Measurements from ENCODE around the gene ELOA. TPM values are rescaled to one million over a fixed set of nuclear protein-coding genes. Genes with fewer than 3 reads are reported as not detected.

ELOA gene
- total RNA-seq, 1 donor from 2014 or later, result 66.2 TPM

DNA sequence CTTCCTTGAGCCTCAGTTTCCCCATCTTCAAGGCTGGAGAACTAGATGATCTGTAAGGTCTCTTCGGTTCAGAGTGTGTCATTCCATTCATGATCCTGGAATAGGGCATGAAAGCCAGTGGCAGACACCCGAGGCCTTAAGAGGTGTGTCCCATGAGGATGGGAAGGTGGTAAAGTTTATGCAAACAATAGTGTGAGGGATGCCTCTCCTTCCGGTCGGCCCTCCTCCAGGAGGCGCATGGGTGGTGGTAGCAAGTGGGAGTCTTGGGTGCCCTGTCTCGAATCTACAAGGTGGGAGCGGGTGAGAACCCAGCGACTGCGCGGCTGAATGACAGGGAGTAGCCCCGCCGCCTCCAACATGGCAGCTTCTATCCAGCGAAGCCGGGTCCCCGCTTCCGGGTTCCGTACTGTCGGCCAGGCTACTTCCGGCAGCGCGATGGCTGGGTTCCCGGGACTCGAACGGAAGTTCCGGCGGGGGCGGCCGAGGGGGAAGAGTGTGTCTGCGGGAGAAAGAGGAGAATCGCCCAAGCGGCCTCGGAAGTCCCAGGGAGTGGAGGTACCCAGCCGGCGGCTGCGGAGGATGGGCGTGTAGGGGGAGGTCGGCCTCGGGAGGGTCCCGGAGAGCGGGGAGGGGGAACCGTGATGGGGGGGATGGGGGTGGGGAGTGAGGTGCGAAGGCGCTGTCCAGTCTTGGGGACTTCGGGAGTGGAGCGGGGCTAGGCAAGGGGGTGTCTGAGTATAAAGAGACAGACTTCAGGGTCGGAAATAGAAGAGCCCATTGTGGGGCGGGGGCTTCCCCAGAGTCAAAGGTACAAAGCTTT lies 47.6 kb downstream of the ELOA start, which contains the start of gene LYPLA2:
Gene LYPLA2 (plus strand): TSS at position 450 of the 820 bp plus-strand sequence. CDS start 1,538 bp downstream, outside the sequence.
- peaks cover 25% of the 10 kb centered on the region for H3K4me1 ChIP-seq

DNA sequence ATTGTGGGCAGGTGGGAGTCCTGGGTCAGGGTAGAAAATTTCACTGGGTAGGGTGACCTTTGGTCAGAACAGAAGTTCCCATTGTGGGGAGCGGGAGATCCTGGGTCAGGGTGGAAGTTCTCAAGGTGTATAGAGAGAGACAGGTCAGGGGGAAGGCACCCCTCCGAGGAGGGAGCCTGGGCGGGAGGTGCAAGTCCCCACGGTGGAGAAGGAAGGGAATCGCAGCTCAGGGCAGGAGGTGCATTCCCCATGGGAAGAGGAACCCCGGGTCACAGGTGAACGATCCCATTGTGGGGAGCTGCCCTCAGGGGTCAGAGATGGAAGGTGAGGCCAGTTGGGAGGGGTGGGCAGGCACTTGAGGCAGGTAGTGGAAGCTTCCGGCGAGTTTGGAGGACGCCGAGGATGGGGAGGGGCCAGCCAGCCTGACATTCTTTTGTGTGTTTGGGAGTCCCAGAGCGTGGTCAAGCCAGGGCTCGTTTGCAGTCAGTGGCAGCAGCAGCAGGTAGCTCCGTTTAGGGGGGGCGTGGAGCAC lies 48.3 kb downstream of the ELOA start:
- ATAC-seq, result peak; percentile 31
- H3K4me1 ChIP-seq, result peaks cover 25% of the 10 kb centered on the region
- peak overlapping the region; percentile 82 for H3K27ac ChIP-seq
- DNase-seq, result peak; percentile 72
- TF ChIP-seq, protein P1, sequence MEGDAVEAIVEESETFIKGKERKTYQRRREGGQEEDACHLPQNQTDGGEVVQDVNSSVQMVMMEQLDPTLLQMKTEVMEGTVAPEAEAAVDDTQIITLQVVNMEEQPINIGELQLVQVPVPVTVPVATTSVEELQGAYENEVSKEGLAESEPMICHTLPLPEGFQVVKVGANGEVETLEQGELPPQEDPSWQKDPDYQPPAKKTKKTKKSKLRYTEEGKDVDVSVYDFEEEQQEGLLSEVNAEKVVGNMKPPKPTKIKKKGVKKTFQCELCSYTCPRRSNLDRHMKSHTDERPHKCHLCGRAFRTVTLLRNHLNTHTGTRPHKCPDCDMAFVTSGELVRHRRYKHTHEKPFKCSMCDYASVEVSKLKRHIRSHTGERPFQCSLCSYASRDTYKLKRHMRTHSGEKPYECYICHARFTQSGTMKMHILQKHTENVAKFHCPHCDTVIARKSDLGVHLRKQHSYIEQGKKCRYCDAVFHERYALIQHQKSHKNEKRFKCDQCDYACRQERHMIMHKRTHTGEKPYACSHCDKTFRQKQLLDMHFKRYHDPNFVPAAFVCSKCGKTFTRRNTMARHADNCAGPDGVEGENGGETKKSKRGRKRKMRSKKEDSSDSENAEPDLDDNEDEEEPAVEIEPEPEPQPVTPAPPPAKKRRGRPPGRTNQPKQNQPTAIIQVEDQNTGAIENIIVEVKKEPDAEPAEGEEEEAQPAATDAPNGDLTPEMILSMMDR (IDR thresholded peaks at IDR 0.05), result no peak
- peak overlapping the region; percentile 91 for H3K4me3 ChIP-seq
- no peaks in the 10 kb centered on the region for H3K27me3 ChIP-seq
- intact Hi-C loops (cut with DNase I), result no loop called here
- no peaks in the 10 kb centered on the region for H3K9me3 ChIP-seq
- peaks cover 55% of the 10 kb centered on the region for H3K36me3 ChIP-seq

More for the DNA sequence above, 47.6 kb downstream of the ELOA start, which contains the start of gene LYPLA2:
- peak; percentile 97 for DNase-seq
- peak within 1 kb of the TSS; percentile 82 for H3K27ac ChIP-seq
- H3K4me3 ChIP-seq, result peak within 1 kb of the TSS; percentile 91
- H3K27me3 ChIP-seq, result no peaks in the 10 kb centered on the region
- H3K9me3 ChIP-seq, result no peaks in the 10 kb centered on the region
- intact Hi-C loops (cut with DNase I), result no loop called here
- TF ChIP-seq, protein P1 (IDR thresholded peaks at IDR 0.05), result no peak
- H3K36me3 ChIP-seq, result peaks cover 56% of the 10 kb centered on the region
- peak; percentile 92 for ATAC-seq

DNA sequence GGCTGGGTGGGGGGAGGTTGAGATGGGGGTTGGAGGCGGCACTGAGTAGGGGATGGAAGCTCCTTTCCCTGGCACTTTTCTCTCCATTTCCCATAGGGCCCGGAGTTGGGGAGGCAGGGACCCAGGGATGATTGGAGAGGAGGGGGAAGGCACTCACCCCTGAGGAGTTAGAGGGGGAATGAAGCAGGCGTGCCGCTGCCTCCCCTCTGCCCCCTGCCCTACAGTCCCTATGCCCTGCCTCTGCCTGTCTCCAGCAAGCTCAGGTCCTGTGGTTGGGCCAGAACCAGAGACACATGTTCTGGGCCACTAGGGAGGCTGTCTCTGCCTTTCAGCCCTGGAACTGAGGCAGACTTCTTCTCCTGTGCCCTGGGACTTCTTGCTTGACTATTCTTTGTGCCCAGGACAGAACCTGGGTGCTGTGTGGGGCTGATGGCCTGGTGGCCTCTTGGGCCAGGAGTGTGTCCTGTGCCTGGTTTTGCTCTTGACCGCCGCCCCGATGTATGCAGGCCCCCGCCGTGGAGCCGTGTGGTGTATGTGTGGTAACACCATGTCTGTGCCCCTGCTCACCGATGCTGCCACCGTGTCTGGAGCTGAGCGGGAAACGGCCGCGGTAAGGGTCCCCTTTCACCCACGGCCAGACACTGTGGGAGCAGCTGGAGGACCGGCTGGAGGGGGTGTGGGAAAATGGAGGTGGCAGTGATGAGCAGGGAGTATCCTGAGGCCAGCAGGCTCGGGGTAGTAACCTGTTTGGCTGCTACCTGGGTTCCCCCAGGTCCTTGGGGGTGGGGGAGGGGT lies 49.1 kb downstream of the ELOA start:
- Histone ChIP-seq H3K36me3 (peaks cover 54% of the 10 kb centered on the region), H3K4me1 (peaks cover 25% of the 10 kb centered on the region), H3K27me3 (no peaks in the 10 kb centered on the region)

DNA sequence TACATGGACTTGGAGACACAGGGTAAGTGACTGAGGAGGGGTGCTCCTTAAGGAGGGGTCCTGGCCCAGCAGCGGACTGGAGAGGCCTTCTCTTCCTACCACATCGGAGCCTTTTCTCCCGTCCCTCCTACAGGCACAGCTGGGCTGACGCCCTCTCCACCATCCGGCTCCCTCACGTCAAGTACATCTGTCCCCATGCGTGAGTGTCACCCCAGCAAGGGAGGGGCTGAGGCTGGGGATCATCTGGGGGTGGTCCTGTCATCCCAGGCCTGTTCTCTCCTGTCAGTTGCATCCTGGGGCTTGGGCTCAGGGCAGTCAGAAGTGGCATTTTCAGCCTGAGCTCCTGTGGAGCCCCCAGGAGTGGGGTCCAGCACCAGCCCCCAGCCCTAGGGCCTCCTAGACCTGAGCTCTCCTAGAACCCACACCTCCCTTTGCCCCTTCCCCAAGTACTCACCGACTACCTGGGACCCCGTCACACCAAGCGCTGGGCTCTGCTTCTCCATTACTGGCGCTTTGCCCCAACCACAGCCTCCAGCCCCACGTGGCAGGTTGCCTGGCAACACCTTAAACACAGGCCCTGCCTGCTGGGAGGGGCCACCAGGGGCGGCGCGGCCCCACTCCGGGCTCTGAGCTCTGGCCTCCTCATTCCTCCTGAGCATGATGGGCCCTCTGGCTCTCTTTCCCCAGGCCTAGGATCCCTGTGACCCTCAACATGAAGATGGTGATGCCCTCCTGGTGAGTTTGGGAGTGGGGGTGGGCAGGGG lies 49.9 kb downstream of the ELOA start:
- intact Hi-C loops (cut with DNase I), result no loop called here
- TF ChIP-seq, protein P1 (IDR thresholded peaks at IDR 0.05), result no peak
- H3K4me3 ChIP-seq, result no peak overlapping the region
- peaks cover 25% of the 10 kb centered on the region for H3K4me1 ChIP-seq
- DNase-seq (peak; percentile 87), ATAC-seq (peak; percentile 53)
- H3K9me3 ChIP-seq, result no peaks in the 10 kb centered on the region
- H3K27ac ChIP-seq, result peak overlapping the region; percentile 30
- H3K27me3 ChIP-seq, result no peaks in the 10 kb centered on the region
- peaks cover 51% of the 10 kb centered on the region for H3K36me3 ChIP-seq

More for the DNA sequence above, 49.1 kb downstream of the ELOA start:
- Histone ChIP-seq H3K4me3 (peak overlapping the region; percentile 91), H3K9me3 (no peaks in the 10 kb centered on the region), H3K27ac (peak overlapping the region; percentile 17)
- peak; percentile 67 for DNase-seq
- ATAC-seq, result no peak
- intact Hi-C loops (cut with DNase I), result no loop called here
- TF ChIP-seq, protein P1 (IDR thresholded peaks at IDR 0.05), result no peak

Data from upper lobe of right lung (tissue), 1 donor.